Psoas muscle (tissue), 8 donors: ENCODE measurements around the gene EN2. TPM values are rescaled to one million over a fixed set of nuclear protein-coding genes. Genes with fewer than 3 reads are reported as not detected.

Source experiments
- ATAC-seq, 4 donors: fragments of 200-7000 bp; cut with Tn5 transposase; one replicate each; pipeline ENCODE4 v1.9.1; 2020; ENCODE audit warnings: moderate library complexity in 3 of 4, mild to moderate bottlenecking in 2 of 4
- DNase-seq, 2 donors: peaks; one replicate each; pipeline ENCODE4 v3.0.0-alpha.2; 2020
- H3K27ac ChIP-seq: fragments of 200-600 bp; one replicate; pipeline ENCODE4 v1.8.0; 2022
- H3K27me3 ChIP-seq, 3 donors: fragments of 200-600 bp in 1 of 3; one replicate each; pipeline versions ENCODE4 v1.6.1 to v1.8.0; 2013 to 2022; ENCODE audit warnings: low read length in 2 of 3, mild to moderate bottlenecking in 2 of 3, moderate library complexity in 1 of 3; ENCODE audit not compliant: insufficient read depth in 3 of 3
- H3K36me3 ChIP-seq, 2 donors: fragments of 200-600 bp in 1 of 2; one replicate each; pipeline versions ENCODE4 v1.6.1 to v1.8.0; 2013 to 2022; ENCODE audit warnings: low read depth in 1 of 2, mild to moderate bottlenecking in 1 of 2, moderate library complexity in 1 of 2; ENCODE audit not compliant: insufficient read depth in 1 of 2
- H3K4me1 ChIP-seq: fragments of 200-600 bp; one replicate; pipeline ENCODE4 v1.8.0; 2022
- H3K4me3 ChIP-seq: fragments of 200-600 bp; one replicate; pipeline ENCODE4 v1.8.0; 2022; ENCODE audit warnings: mild to moderate bottlenecking
- H3K9me3 ChIP-seq: fragments of 200-600 bp; one replicate; pipeline ENCODE4 v1.8.0; 2022
- CTCF ChIP-seq: fragments of 200-600 bp; IDR thresholded peaks from one replicate; pipeline ENCODE4 v1.8.0; 2022; ENCODE audit warnings: antibody characterized with exemption
- WGBS, 3 donors: extraction: QIAGEN DNeasy Blood & Tissue Kit; methylation state at CpG; one replicate each; pipeline versions ENCODE4 v1.1.6 to v1.1.7; 2013; 5-methylcytosine and 5-hydroxymethylcytosine counted together
- intact Hi-C, 2 donors: fragments of 100-400 bp; cut with DNase I; formaldehyde crosslinking; loops; one replicate each; pipeline versions ENCODE4 v1.11.0 to v1.14.2; 2022
- polyA plus RNA-seq, 3 donors: library from polyadenylated mRNA; stranded (reverse); fragments of 200-250 nt; gene quantifications; one replicate each; pipeline ENCODE4 v1.2.3, GENCODE V29; 2013
- total RNA-seq, 4 donors: library from RNA; stranded (reverse); fragmentation: NEBNext Ultra II Directional in 2 of 4; extraction: Animal tissue kit (Norgen Biotek cat#: 25700) in 2 of 4; gene quantifications; one replicate each; pipeline versions ENCODE4 v1.2.1 to v1.2.4, GENCODE V29; 2021 to 2023
- donor health status: healthy with polysubstance abuse.
- donor health status: DM: no; HTN: no; CAD: no; lungs with moderate emphysema.
- donor health status: Bipolar disorder and iron deficiency.
- donor health status: healthy.
- donor health status: DM: yes; HTN: yes; CAD: no.
- donor health status: DM: no; HTN: no; CAD: no.
- donor health status: DM: no; HTN: no; CAD: no.
- donor health status: DM: yes; HTN: yes; CAD: no.

EN2 gene
- total and polyA plus RNA-seq, 7 donors = 0.13 to 1.3 (median 0.36) TPM

- ATAC-seq (no peak), DNase-seq (no peak)
- 39 to 49% (median 44%) methylated on average over 33 of the region's 33 CpGs for WGBS, 3 donors
- Histone ChIP-seq H3K36me3 (no peaks in the 10 kb centered on the region), H3K4me1 (peaks cover 11% of the 10 kb centered on the region), H3K9me3 (no peaks in the 10 kb centered on the region), H3K4me3 (no peak overlapping the region), H3K27ac (no peak overlapping the region), H3K27me3 (peaks cover 0 to 95% (median 67%) of the 10 kb centered on the region in 3 donors)
- TF ChIP-seq CTCF = no peak
- intact Hi-C loops = no loop called here
These were observed 4.3 kb downstream of the EN2 start for GRCh38 chr7:155462163-155462735.

- Histone ChIP-seq H3K9me3 (no peaks in the 10 kb centered on the region), H3K27me3 (peaks cover 0 to 99% (median 69%) of the 10 kb centered on the region in 3 donors), H3K4me3 (no peak overlapping the region), H3K4me1 (peaks cover 16% of the 10 kb centered on the region), H3K27ac (no peak overlapping the region), H3K36me3 (no peaks in the 10 kb centered on the region)
- DNase-seq (no peak), ATAC-seq (no peak)
- intact Hi-C loops = no loop called here
- WGBS, 3 donors = 43 to 53% (median 51%) methylated on average over 15 of the region's 15 CpGs
- TF ChIP-seq CTCF = no peak
These were observed 5.3 kb downstream of the EN2 start for GRCh38 chr7:155463114-155463811.

GRCh38 chr7:155464183-155464582 lies 6.3 kb downstream of the EN2 start:
- intact Hi-C loops = no loop called here
- peaks cover 0 to 99% (median 65%) of the 10 kb centered on the region in 3 donors for H3K27me3 ChIP-seq
- 50 to 59% (median 57%) methylated on average over 6 of the region's 6 CpGs for WGBS, 3 donors

GRCh38 chr7:155464948-155465739 lies 7.2 kb downstream of the EN2 start:
- TF ChIP-seq CTCF = no peak

More at GRCh38 chr7:155464183-155464582, 6.3 kb downstream of the EN2 start:
- no peak overlapping the region for H3K4me3 ChIP-seq
- H3K4me1 ChIP-seq = peaks cover 19% of the 10 kb centered on the region
- no peaks in the 10 kb centered on the region for H3K36me3 ChIP-seq
- ATAC-seq (no peak), DNase-seq (no peak)
- H3K27ac ChIP-seq = no peak overlapping the region
- no peak for TF ChIP-seq CTCF
- no peaks in the 10 kb centered on the region for H3K9me3 ChIP-seq

More at GRCh38 chr7:155464948-155465739, 7.2 kb downstream of the EN2 start:
- Histone ChIP-seq H3K4me3 (no peak overlapping the region), H3K9me3 (no peaks in the 10 kb centered on the region), H3K4me1 (peaks cover 19% of the 10 kb centered on the region), H3K27ac (no peak overlapping the region), H3K36me3 (no peaks in the 10 kb centered on the region), H3K27me3 (peaks cover 0 to 99% (median 62%) of the 10 kb centered on the region in 3 donors)
- intact Hi-C loops = no loop called here
- no peak for ATAC-seq
- DNase-seq = no peak
- WGBS, 3 donors = 20 to 21% (median 20%) methylated on average over 33 of the region's 33 CpGs
